ENCODE results near the gene MAML3. TPM values are rescaled to one million over a fixed set of nuclear protein-coding genes. Genes with fewer than 3 reads are reported as not detected.
A peak's percentile ranks its signal among the peaks of the same experiment; 100 is the strongest.

Gene MAML3
- total and polyA plus RNA-seq, 4 experiments from 2014 or later, result 0.15 to 3.7 (median 1.7) TPM

GRCh38 chr4:140089216-140089615, 64.8 kb downstream of the MAML3 start:
- H3K9me3 ChIP-seq (ENCODE audit: control insufficient read depth in 1 of 2, low read length in 2 of 2), result no peaks in the 10 kb centered on the region
- CTCF ChIA-PET (ENCODE audit: partially characterized antibody), result interaction anchor here (1.0 kb wide), 1 partner anchor 11 kb away, joined by 3 read pairs; no protein-coding TSS in a partner anchor
- no peaks in the 10 kb centered on the region for H3K36me3 ChIP-seq (ENCODE audit: insufficient read depth, low read length)
- no peak overlapping the region for H3K4me3 ChIP-seq (ENCODE audit: low read length in 2 of 2)
- H3K27ac Mint-ChIP-seq, result no peak overlapping the region
- no peaks in the 10 kb centered on the region for H3K27me3 Mint-ChIP-seq
- no peaks in the 10 kb centered on the region for H3K27me3 ChIP-seq (ENCODE audit: insufficient read depth, low read length)
- H3K4me1 Mint-ChIP-seq, result peaks cover 3 to 7% (median 5%) of the 10 kb centered on the region in 4 donors
- no peaks in the 10 kb centered on the region for H3K36me3 Mint-ChIP-seq
- intact Hi-C loops (cut with micrococcal nuclease), result no loop called here
- POLR2A ChIA-PET (ENCODE audit: partially characterized antibody), result interaction anchor here (1.0 kb wide), 1 partner anchor 12 kb away, joined by 3 read pairs; no protein-coding TSS in a partner anchor
- H3K4me1 ChIP-seq (ENCODE audit: insufficient read depth, low read length), result peaks cover 5% of the 10 kb centered on the region
- H3K4me3 Mint-ChIP-seq, result no peak overlapping the region
- DNase-seq, result no peak
- H3K27ac ChIP-seq (ENCODE audit: low read depth, low read length), result no peak overlapping the region
- no peaks in the 10 kb centered on the region for H3K9me3 Mint-ChIP-seq

GRCh38 chr4:140088323-140088967, 65.5 kb downstream of the MAML3 start:
- H3K4me3 Mint-ChIP-seq, result no peak overlapping the region
- H3K27me3 ChIP-seq (ENCODE audit: insufficient read depth, low read length), result no peaks in the 10 kb centered on the region
- no peak overlapping the region for H3K27ac ChIP-seq (ENCODE audit: low read depth, low read length)
- no peaks in the 10 kb centered on the region for H3K9me3 ChIP-seq (ENCODE audit: control insufficient read depth in 1 of 2, low read length in 2 of 2)
- H3K27ac Mint-ChIP-seq, result no peak overlapping the region
- CTCF ChIA-PET (ENCODE audit: partially characterized antibody), result interaction anchor here (1.0 kb wide), 1 partner anchor 10 kb away, joined by 3 read pairs; no protein-coding TSS in a partner anchor
- H3K4me1 ChIP-seq (ENCODE audit: insufficient read depth, low read length), result no peaks in the 10 kb centered on the region
- POLR2A ChIA-PET (ENCODE audit: partially characterized antibody), result interaction anchor here (1.0 kb wide), 1 partner anchor 12 kb away, joined by 3 read pairs; no protein-coding TSS in a partner anchor
- H3K4me1 Mint-ChIP-seq, result no peaks in the 10 kb centered on the region
- no peaks in the 10 kb centered on the region for H3K27me3 Mint-ChIP-seq
- H3K4me3 ChIP-seq (ENCODE audit: low read length in 2 of 2), result no peak overlapping the region
- no peak for DNase-seq
- no peaks in the 10 kb centered on the region for H3K9me3 Mint-ChIP-seq
- no peaks in the 10 kb centered on the region for H3K36me3 Mint-ChIP-seq
- intact Hi-C loops (cut with micrococcal nuclease), result no loop called here
- H3K36me3 ChIP-seq (ENCODE audit: insufficient read depth, low read length), result no peaks in the 10 kb centered on the region

GRCh38 chr4:140085881-140086280, 68.1 kb downstream of the MAML3 start:
- Histone ChIP-seq H3K9me3 (ENCODE audit: control insufficient read depth in 1 of 2, low read length in 2 of 2) (no peaks in the 10 kb centered on the region), H3K27me3 (ENCODE audit: insufficient read depth, low read length) (no peaks in the 10 kb centered on the region), H3K4me3 (ENCODE audit: low read length in 2 of 2) (no peak overlapping the region), H3K27ac (ENCODE audit: low read depth, low read length) (no peak overlapping the region), H3K36me3 (ENCODE audit: insufficient read depth, low read length) (no peaks in the 10 kb centered on the region), H3K4me1 (ENCODE audit: insufficient read depth, low read length) (no peaks in the 10 kb centered on the region)
- ChIA-PET CTCF (ENCODE audit: partially characterized antibody) (interaction anchor here (1.1 to 1.7 kb wide), 2 partner anchors 9 to 167 kb away, joined by 3 read pairs; no protein-coding TSS in a partner anchor), POLR2A (ENCODE audit: partially characterized antibody) (no interaction called here)
- Mint-ChIP-seq H3K4me1 (peaks cover 0 to 3% (median under 1%) of the 10 kb centered on the region in 4 donors), H3K4me3 (no peak overlapping the region), H3K9me3 (no peaks in the 10 kb centered on the region), H3K27me3 (no peaks in the 10 kb centered on the region), H3K27ac (no peak overlapping the region), H3K36me3 (no peaks in the 10 kb centered on the region)
- intact Hi-C loops (cut with micrococcal nuclease), result no loop called here
- no peak for DNase-seq

- Histone ChIP-seq H3K27ac (ENCODE audit: low read depth, low read length) (no peak overlapping the region), H3K9me3 (ENCODE audit: control insufficient read depth in 1 of 2, low read length in 2 of 2) (no peaks in the 10 kb centered on the region), H3K36me3 (ENCODE audit: insufficient read depth, low read length) (no peaks in the 10 kb centered on the region), H3K27me3 (ENCODE audit: insufficient read depth, low read length) (no peaks in the 10 kb centered on the region), H3K4me1 (ENCODE audit: insufficient read depth, low read length) (no peaks in the 10 kb centered on the region), H3K4me3 (ENCODE audit: low read length in 2 of 2) (no peak overlapping the region)
- no peaks in the 10 kb centered on the region for H3K36me3 Mint-ChIP-seq
- ChIA-PET CTCF (ENCODE audit: partially characterized antibody) (interaction anchor here (1.1 to 1.7 kb wide), 2 partner anchors 9 to 168 kb away, joined by 3 read pairs; no protein-coding TSS in a partner anchor), POLR2A (ENCODE audit: partially characterized antibody) (no interaction called here)
- no peak for DNase-seq
- H3K4me3 Mint-ChIP-seq, result no peak overlapping the region
- intact Hi-C loops (cut with micrococcal nuclease), result no loop called here
- no peaks in the 10 kb centered on the region for H3K9me3 Mint-ChIP-seq
- H3K27me3 Mint-ChIP-seq, result no peaks in the 10 kb centered on the region
- H3K27ac Mint-ChIP-seq, result no peak overlapping the region
- H3K4me1 Mint-ChIP-seq, result peaks cover 0 to 3% (median under 1%) of the 10 kb centered on the region in 4 donors
Measured at GRCh38 chr4:140085062-140085622, 68.8 kb downstream of the MAML3 start.

GRCh38 chr4:140084385-140084784, 69.6 kb downstream of the MAML3 start:
- H3K36me3 Mint-ChIP-seq, result no peaks in the 10 kb centered on the region
- H3K9me3 ChIP-seq (ENCODE audit: control insufficient read depth in 1 of 2, low read length in 2 of 2), result no peaks in the 10 kb centered on the region
- ChIA-PET CTCF (ENCODE audit: partially characterized antibody) (interaction anchor here (1.1 kb wide), 1 partner anchor 169 kb away, joined by 3 read pairs; no protein-coding TSS in a partner anchor), POLR2A (ENCODE audit: partially characterized antibody) (no interaction called here)
- peaks cover 0 to 3% (median under 1%) of the 10 kb centered on the region in 4 donors for H3K4me1 Mint-ChIP-seq
- H3K4me1 ChIP-seq (ENCODE audit: insufficient read depth, low read length), result no peaks in the 10 kb centered on the region
- H3K27ac Mint-ChIP-seq, result peak overlapping the region in 1 of 7 donors; percentile 62
- no peak overlapping the region for H3K27ac ChIP-seq (ENCODE audit: low read depth, low read length)
- no peak overlapping the region for H3K4me3 Mint-ChIP-seq
- no peak overlapping the region for H3K4me3 ChIP-seq (ENCODE audit: low read length in 2 of 2)
- no peaks in the 10 kb centered on the region for H3K27me3 ChIP-seq (ENCODE audit: insufficient read depth, low read length)
- intact Hi-C loops (cut with micrococcal nuclease), result no loop called here
- H3K9me3 Mint-ChIP-seq, result no peaks in the 10 kb centered on the region
- DNase-seq, result no peak
- no peaks in the 10 kb centered on the region for H3K27me3 Mint-ChIP-seq
- no peaks in the 10 kb centered on the region for H3K36me3 ChIP-seq (ENCODE audit: insufficient read depth, low read length)

GRCh38 chr4:140082391-140082755, 71.6 kb downstream of the MAML3 start:
- Histone ChIP-seq H3K27me3 (ENCODE audit: insufficient read depth, low read length) (no peaks in the 10 kb centered on the region), H3K27ac (ENCODE audit: low read depth, low read length) (no peak overlapping the region)

GRCh38 chr4:140081641-140082390, 72.2 kb downstream of the MAML3 start:
- Histone ChIP-seq H3K27ac (ENCODE audit: low read depth, low read length) (no peak overlapping the region), H3K9me3 (ENCODE audit: control insufficient read depth in 1 of 2, low read length in 2 of 2) (no peaks in the 10 kb centered on the region), H3K4me1 (ENCODE audit: insufficient read depth, low read length) (no peaks in the 10 kb centered on the region), H3K4me3 (ENCODE audit: low read length in 2 of 2) (no peak overlapping the region), H3K36me3 (ENCODE audit: insufficient read depth, low read length) (no peaks in the 10 kb centered on the region), H3K27me3 (ENCODE audit: insufficient read depth, low read length) (no peaks in the 10 kb centered on the region)
- Mint-ChIP-seq H3K36me3 (no peaks in the 10 kb centered on the region), H3K9me3 (no peaks in the 10 kb centered on the region), H3K4me1 (peaks cover 0 to 9% (median 3%) of the 10 kb centered on the region in 4 donors), H3K4me3 (no peak overlapping the region), H3K27me3 (no peaks in the 10 kb centered on the region), H3K27ac (no peak overlapping the region)
- intact Hi-C loops (cut with micrococcal nuclease), result no loop called here
- POLR2A ChIA-PET (ENCODE audit: partially characterized antibody), result no interaction called here
- CTCF ChIA-PET (ENCODE audit: partially characterized antibody), result no interaction called here
- DNase-seq, result no peak

More at GRCh38 chr4:140082391-140082755, 71.6 kb downstream of the MAML3 start:
- Mint-ChIP-seq H3K27me3 (no peaks in the 10 kb centered on the region), H3K9me3 (no peaks in the 10 kb centered on the region), H3K36me3 (no peaks in the 10 kb centered on the region), H3K4me1 (peaks cover 0 to 3% (median 1%) of the 10 kb centered on the region in 4 donors), H3K27ac (no peak overlapping the region), H3K4me3 (no peak overlapping the region)
- POLR2A ChIA-PET (ENCODE audit: partially characterized antibody), result interaction anchor here (0.9 kb wide), 1 partner anchor 71 kb away, joined by 4 read pairs; the partner anchor contains the start of gene MAML3
- H3K4me1 ChIP-seq (ENCODE audit: insufficient read depth, low read length), result no peaks in the 10 kb centered on the region
- no peak for DNase-seq
- no peaks in the 10 kb centered on the region for H3K9me3 ChIP-seq (ENCODE audit: control insufficient read depth in 1 of 2, low read length in 2 of 2)
- H3K36me3 ChIP-seq (ENCODE audit: insufficient read depth, low read length), result no peaks in the 10 kb centered on the region
- intact Hi-C loops (cut with micrococcal nuclease), result no loop called here
- no peak overlapping the region for H3K4me3 ChIP-seq (ENCODE audit: low read length in 2 of 2)
- CTCF ChIA-PET (ENCODE audit: partially characterized antibody), result no interaction called here
